ENCODE data around the gene NPIPA7.
"Not testable (repeated sequence)": the region's sequence is repeated elsewhere in the genome, so short reads cannot be mapped to it uniquely, and the experiment has no call there.

Gene NPIPA7

DNA sequence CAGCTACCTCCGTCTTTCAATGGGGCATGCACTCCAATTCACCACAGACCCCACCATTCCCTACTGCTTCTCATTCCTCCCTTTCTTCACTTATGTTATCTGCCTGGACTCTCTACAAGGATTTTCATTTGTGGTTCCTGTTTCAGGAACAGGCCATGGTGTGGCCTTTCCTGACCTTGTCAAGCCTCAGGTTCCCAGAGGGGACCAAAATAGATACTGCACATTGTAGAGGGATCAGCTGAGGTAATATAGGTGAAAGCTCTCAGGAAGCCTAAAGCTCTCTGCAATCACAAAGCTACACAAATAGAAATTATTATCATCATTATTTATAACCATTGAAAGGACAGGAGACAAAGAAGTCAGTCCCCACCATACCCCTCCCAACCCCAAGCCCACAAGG, 41.6 kb downstream of the NPIPA7 start:
- not testable (repeated sequence) for DNase-seq

DNA sequence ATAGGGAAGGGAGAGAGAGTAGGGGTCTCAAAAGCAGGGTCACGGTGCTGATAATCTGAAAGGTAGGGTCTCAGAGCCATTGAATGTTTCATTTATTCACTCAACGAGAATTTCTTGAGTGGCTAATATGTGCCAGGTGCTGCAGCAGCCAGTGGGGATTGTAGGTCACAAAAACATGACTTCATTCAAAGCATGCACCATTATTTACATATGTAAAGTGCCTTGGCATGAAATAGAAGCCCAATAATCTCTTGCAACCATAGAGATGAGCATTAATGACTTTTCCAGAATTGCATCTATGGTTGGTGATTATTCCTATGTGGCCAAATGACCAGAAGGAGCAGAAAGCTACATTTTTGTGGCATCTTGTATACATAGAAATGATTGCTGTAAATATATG, 46.2 kb downstream of the NPIPA7 start:
- DNase-seq = not testable (repeated sequence)

DNA sequence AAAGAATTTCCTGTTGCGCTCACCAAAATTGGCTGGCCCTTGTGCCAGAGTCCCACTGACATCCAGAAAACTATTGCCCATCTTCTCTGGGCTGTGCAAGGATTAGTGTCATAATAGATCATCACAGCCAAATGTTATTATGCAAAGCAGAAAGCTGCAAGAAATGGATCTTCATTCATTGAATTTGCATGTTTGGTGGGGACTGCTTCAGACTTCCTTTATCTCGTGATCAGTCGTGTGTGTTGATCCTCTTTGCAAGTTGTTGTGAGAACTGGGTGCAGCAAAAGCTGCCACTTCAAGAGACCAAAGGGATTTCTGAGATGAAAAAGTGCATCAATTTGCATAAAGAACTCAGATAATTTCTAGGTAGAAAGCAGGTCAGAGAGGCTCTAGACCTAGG, 52.2 kb downstream of the NPIPA7 start:
- not testable (repeated sequence) for DNase-seq

DNA sequence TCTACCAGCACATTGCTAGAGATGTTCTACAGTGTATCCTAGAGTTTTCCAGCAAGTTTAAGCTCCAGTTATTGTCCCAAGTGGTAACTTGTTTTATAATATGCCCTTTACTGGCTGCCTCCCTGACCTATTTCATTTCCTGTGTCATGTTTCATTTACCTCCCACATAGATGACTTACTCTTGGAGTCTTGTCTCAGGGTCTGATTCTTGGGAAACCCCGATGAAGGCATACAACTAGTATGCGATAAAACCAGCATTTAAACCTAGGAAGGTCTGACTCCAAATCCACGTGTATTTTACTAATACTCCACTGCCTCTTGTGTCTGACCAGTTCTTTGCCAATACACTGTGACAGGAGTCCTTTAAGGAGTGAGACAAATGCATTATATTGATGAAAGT, 55.8 kb downstream of the NPIPA7 start:
- DNase-seq = not testable (repeated sequence)

DNA sequence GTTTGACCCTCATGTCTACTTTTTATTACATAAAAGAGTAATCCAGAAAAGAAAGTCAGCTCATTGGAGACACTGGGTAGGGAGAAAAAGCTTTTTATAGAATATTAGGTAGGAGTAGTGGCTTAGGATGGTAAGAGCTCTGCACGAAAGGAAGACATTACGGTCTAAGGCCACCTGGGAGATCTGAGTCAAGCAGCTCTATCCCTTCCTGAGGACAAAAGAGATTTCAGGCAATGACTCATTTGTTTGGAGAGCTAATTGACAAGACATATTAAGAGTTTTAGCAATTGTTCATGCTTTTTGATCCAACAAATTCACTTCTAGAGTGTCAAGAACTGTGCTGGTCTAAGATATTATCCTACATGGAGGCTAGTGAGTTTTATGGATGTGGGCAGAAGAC, 62.5 kb downstream of the NPIPA7 start:
- DNase-seq = not testable (repeated sequence)

Data from AML-193 (cell line).